Ecto neural progenitor cell (in vitro differentiated cells): ENCODE data around the gene MBP.

Source experiments
- DNase-seq: peaks from one replicate; pipeline ENCODE4 v3.0.0-alpha.2; 2018; ENCODE audit warnings: low spot score

MBP gene

GRCh38 chr18:76941284-76941683, 191.3 kb downstream of the MBP start:
- DNase-seq: no peak

DNA sequence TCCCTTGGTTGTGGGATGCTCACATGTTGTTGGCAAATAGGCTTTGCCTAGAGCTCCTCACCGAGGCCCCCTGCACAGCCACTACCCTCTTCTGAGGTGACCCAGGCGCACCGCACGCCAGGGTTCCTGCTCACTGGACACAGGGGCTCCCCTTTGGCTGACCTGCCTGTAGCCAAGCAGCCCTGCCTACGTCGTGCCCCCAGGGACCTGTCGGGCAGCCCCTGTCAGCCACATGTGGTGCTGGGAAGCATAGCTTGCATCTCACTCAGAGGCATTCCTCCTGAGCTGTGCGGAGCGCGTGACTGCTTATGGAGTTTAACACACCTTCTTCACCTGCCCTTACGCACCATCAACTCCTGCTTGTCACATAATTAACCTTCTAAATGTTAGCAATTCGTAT, 194.0 kb downstream of the MBP start:
- no peak for DNase-seq

DNA sequence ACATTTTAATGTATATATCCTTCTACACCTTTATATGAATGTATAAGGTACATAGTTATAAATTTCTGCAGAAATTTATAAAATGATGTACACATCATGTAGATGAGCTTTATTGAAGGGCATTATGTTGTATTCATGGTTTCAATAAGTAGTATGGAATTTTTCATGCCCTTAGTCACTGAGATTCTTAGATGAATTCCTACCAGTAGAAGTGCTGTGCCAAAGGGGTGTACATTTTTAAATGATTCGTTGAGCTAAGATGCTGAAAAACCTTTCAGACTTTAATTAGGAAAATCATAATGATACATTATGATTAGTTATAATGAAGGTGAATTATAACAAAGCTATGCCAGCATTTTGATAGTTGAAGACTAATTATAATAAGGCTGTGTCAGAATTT, 195.0 kb downstream of the MBP start:
- DNase-seq: no peak

- no peak for DNase-seq
Observed at GRCh38 chr18:76936877-76937276, 195.7 kb downstream of the MBP start.

DNA sequence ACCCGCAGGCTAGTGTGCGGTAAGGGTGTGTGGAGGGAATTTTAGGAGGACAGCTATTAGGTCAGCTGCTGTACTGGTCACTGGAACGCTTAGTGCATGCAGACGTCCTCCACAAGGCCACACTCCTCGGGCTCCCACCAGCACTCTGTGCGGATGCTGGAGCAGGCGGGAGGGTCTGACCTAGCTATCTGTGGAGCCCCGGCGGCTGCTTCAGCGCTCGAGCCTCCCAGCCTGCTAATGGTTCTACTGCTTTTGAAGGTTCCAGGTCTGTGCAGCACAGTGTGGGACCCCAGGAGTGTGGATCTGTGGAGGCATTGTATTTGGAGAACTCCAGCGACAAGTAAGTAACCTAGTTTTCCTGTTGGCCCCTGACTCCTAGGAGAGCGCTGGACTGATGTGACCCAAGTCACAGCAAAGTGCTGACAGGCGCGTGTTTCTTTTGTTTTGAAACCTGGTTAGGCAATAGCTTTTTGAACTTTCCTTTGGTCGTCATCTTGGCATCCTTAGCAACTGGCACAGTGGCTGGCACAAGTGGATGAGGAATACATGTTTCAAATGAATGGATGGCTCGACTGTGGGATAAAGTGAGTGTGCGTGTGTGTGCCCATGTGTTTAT, 196.8 kb downstream of the MBP start:
- DNase-seq: no peak

DNA sequence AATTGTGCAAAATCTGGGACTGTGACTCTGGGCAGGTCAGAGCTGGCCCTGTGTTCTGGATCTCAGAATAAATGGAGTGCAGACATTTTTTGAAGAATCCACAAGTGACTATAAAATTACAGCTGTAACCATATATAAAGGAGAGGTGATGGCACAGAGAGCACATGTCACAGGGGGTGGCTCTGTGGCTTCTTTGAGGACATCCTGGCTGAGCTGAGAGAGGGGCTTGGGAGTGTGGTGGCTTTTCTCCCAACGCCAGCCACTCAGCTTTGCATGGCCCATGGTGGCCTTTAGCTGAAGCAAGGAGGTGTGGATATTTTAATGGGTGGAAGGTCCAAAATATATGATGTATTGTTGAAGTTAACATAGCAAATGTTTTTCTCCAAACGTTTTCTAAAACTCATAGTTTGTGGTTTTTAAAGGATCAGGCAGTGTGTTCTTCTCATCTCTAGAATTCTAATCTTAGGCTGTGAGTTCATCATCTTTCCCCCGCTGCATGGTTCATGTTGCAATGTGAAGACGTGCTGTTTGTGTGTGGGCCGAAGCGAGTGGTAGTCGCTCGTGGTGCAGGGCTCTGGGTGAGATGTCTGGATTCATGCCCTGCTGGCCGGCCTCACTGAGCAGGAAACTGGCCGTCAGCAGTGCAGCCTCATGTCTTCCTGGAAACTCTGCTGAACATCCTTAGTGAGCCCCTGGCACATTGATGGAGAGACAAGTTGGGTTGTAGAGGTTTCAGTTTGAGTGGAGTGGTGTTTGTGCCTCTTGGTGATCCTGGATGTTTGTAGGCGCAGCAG, 200.4 kb downstream of the MBP start:
- DNase-seq: no peak

DNA sequence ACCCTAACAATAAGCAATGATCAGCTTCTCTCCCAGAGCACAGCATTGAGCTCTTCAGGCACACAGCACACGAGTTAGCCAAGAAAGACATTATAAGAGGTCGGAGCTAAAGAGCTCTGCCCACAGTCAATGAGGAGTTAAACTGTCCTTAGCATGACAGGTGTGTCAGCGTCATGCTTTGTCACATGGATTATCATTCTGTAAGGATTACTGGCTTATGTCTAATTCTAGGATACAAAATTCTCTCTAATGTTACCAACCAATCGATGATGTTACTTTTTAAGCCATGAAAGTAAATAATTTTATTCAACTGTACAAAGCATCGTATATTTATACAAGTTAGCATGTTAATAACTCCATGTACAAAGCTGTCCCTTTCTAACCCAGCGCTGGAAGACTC, 201.4 kb downstream of the MBP start:
- no peak for DNase-seq
